ENCODE measurements around the gene PKLR.

GRCh38 chr1:155308493-155309422 lies 7.5 kb upstream of the PKLR start, which contains the start of gene FDPS:
- TF ChIP-seq SIN3A (conservative IDR thresholded peaks at IDR 0.05 in 1 of 2, IDR thresholded peaks at IDR 0.05 in 1 of 2; ENCODE audit: low read depth in 1 of 2, low read length in 2 of 2) (peak; percentile 66 to 93; a peak in 3 of 4 replicates), YY1 (IDR thresholded peaks at IDR 0.05; ENCODE audit: low read depth, low read length) (peak; percentile 28; the same call in 1 of the 2 replicates), CTCF (IDR thresholded peaks at IDR 0.05; ENCODE audit: control extremely low read depth in 1 of 3, insufficient read depth in 1 of 3, low read depth in 1 of 3, low read length in 3 of 3) (0 out of 4 replicates have a peak, but pooled peaks of 1 of the 3 experiments have one; percentile 7), POLR2A (IDR thresholded peaks at IDR 0.05; ENCODE audit: control extremely low read depth in 1 of 2, low read depth in 2 of 2, low read length in 2 of 2) (peak; percentile 85 to 91), JUN (IDR thresholded peaks at IDR 0.05; ENCODE audit: low read depth, low read length) (no peak), TAF1 (IDR thresholded peaks at IDR 0.05; ENCODE audit: low read depth, low read length) (peak; percentile 91), EGR1 (IDR thresholded peaks at IDR 0.05; ENCODE audit: borderline replicate concordance, low read depth, low read length) (no peak)

All from H1 (cell line).